ENCODE results near the gene TNFRSF9.
"Not testable (repeated sequence)": the region's sequence is repeated elsewhere in the genome, so short reads cannot be mapped to it uniquely, and the experiment has no call there.

The TNFRSF9 gene

DNA sequence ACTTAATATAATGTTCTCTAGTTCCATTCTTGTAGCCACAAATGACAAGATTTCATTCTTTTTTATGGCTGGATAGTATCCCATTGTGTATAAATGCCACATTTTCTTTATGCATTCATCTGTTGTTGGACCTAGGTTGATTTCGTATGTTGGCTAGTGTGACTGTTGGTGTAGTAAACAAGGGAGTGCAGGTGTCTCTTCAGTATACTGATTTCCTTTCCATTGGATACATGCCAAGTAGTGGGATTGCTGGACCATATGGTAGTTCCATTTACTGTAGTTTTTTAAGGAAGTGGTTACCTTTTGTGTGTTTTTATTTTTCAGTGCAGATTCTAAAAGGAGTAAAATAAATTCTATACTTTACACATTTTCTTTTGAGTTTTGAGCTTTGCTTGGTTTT is 26.6 kb upstream of the TNFRSF9 start:
- peak overlapping the region; percentile 63 for H3K4me3 Mint-ChIP-seq
- H3K4me1 Mint-ChIP-seq, result peaks cover 60% of the 10 kb centered on the region
- H3K36me3 Mint-ChIP-seq (ENCODE audit: low read depth), result peaks cover 81% of the 10 kb centered on the region
- no peak for DNase-seq
- ATAC-seq, result no peak
- H3K27ac Mint-ChIP-seq, result peak overlapping the region; percentile 39
- no peaks in the 10 kb centered on the region for H3K27me3 Mint-ChIP-seq
- no peaks in the 10 kb centered on the region for H3K9me3 Mint-ChIP-seq

DNA sequence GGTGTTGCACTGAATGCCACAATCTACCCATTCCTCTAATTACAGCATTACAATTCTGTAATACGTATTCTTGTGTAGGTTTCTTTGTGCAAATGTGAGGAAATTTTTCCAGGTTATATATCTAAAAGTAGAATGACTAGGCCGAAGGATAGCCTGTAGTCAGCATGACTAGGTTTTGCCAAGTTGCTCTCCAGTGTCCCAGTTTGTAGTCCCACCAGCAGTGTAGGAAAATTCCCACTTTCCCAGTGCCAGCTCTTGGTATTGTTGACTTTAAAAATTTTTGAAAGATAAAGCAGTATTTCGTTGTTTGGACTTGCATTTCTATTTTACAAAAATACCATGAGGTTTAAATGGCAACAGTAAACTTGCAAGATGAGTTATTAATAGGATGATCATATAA is 23.8 kb upstream of the TNFRSF9 start:
- DNase-seq (no peak), ATAC-seq (no peak)
- no peaks in the 10 kb centered on the region for H3K9me3 Mint-ChIP-seq
- H3K4me3 Mint-ChIP-seq, result peak overlapping the region; percentile 99
- H3K4me1 Mint-ChIP-seq, result peaks cover 75% of the 10 kb centered on the region
- peaks cover 75% of the 10 kb centered on the region for H3K36me3 Mint-ChIP-seq (ENCODE audit: low read depth)
- H3K27ac Mint-ChIP-seq, result peak overlapping the region; percentile 79
- H3K27me3 Mint-ChIP-seq, result no peaks in the 10 kb centered on the region

GRCh38 chr1:7963841-7964240 is 23.2 kb upstream of the TNFRSF9 start:
- H3K36me3 Mint-ChIP-seq (ENCODE audit: low read depth), result peaks cover 70% of the 10 kb centered on the region
- peak overlapping the region; percentile 98 for H3K27ac Mint-ChIP-seq
- ATAC-seq, DNase-seq, H3K9me3 Mint-ChIP-seq, H3K27me3 Mint-ChIP-seq: not testable (repeated sequence)
- peaks cover 81% of the 10 kb centered on the region for H3K4me1 Mint-ChIP-seq
- H3K4me3 Mint-ChIP-seq, result peak overlapping the region; percentile 99

DNA sequence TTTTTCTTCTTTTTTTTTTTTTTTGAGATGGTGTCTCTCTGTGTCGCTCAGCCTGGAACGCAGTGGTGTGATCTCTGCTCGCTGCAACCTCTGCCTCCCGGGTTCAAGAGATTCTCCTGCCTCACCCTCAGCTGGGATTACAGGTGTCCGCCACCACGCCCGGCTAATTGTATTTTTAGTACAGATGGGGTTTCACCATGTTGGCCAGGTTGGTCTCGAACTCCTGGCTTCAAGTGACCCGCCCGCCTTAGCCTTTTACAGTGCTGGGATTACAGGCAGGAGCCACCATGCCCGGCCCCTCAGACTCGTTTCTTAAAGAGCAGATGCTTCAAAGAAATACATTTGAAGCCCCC is 22.7 kb upstream of the TNFRSF9 start:
- Mint-ChIP-seq H3K4me1 (peaks cover 81% of the 10 kb centered on the region), H3K27ac (peak overlapping the region; percentile 98), H3K36me3 (ENCODE audit: low read depth) (peaks cover 67% of the 10 kb centered on the region), H3K4me3 (peak overlapping the region; percentile 99)
- H3K9me3 Mint-ChIP-seq, DNase-seq, ATAC-seq, H3K27me3 Mint-ChIP-seq: not testable (repeated sequence)

DNA sequence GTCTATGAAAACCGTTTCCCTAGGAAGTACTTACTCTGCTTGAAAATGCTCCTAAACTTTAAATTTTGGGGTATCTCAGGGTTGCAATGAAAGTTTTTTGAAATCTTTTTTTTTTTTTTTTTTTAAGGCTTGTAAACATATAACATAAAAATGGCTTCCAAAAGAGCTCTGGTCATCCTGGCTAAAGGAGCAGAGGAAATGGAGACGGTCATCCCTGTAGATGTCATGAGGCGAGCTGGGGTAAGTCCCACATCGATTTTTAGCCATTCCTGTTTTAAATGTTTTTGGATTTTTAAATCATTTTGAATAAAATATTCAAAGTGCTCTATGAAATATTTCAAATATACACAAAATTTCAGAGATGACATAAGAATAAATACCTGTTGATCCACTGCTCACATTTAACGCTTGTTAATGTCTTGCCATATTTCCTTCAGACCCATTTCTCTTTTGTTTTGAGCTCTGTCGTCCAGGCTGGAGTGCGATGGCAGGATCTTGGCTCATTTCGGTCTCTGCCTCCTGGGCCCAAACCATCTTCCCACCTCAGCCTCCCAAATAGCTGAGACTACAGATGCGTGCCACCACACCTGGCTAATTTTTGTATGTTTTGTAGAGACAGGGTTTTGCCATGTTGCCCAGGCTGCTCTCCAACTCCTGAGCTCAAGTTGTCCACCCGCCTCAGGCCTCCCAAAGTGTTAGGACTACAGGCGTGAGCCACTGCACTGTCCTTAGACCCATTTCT is 22.2 kb upstream of the TNFRSF9 start:
- Mint-ChIP-seq H3K27me3 (no peaks in the 10 kb centered on the region), H3K4me1 (peaks cover 81% of the 10 kb centered on the region), H3K27ac (peak overlapping the region; percentile 98), H3K36me3 (ENCODE audit: low read depth) (peaks cover 67% of the 10 kb centered on the region), H3K4me3 (peak overlapping the region; percentile 99), H3K9me3 (no peaks in the 10 kb centered on the region)
- ATAC-seq (no peak), DNase-seq (no peak)

DNA sequence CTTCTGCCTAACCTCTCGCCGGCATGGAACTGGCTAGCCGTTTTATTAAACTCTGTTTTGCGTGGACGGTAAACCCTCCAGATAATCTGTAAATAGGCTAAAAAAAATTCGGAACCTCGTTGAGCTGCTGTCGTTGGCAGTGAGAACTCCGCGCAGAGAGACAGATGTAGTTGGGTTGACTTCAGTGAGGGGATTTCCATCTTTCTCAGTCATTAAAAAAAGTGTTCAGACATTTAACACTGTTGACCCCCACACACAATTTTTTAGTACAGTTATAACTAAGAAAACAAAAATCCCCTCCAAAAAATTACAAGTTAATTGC is 21.3 kb upstream of the TNFRSF9 start:
- Mint-ChIP-seq H3K27me3 (no peaks in the 10 kb centered on the region), H3K36me3 (ENCODE audit: low read depth) (peaks cover 60% of the 10 kb centered on the region), H3K4me3 (peak overlapping the region; percentile 99), H3K9me3 (no peaks in the 10 kb centered on the region), H3K4me1 (peaks cover 82% of the 10 kb centered on the region), H3K27ac (peak overlapping the region; percentile 98)
- ATAC-seq, result peak; percentile 6
- DNase-seq, result no peak

DNA sequence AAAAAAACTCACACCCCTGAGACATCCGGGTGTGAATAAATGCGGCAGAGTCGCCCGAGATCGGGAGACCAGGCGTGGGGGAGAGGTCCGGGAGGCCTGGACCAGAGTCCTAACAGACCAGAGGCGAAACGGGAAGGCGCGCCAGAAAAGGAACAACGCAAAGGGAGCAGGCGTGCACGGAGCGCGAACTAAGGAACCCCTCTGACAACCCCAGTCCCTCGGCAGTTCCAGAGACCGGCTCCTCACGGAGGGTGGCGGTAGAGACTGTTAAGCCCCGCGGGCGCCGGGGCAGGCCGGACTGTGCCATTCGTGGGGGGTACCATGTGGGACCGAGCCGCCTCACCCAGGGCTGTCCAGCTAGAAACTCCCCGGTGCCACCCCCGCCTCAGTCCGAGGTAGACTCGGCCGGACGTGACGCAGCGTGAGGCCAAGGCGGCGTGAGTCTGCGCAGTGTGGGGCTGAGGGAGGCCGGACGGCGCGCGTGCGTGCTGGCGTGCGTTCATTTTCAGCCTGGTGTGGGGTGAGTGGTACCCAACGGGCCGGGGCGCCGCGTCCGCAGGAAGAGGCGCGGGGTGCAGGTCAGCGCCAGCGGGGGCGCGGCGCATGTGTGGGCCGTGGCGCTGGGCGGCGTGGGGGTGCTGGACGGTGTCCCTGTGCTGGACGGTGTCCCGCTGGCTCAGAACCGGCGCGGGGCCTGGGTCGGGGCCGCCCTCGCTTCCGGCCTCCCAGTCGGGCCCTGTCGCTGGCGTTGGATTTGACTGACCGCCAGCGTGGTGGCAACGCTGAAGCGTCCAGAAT is 20.8 kb upstream of the TNFRSF9 start, which contains the start of gene PARK7:
TSS of gene PARK7 (plus strand) at position 496 of the 798 bp plus-strand sequence. CDS start 1,075 bp downstream, outside the sequence.
- Mint-ChIP-seq H3K9me3 (no peaks in the 10 kb centered on the region), H3K27ac (peak within 1 kb of the TSS; percentile 98), H3K4me3 (peak within 1 kb of the TSS; percentile 99), H3K27me3 (no peaks in the 10 kb centered on the region), H3K4me1 (peaks cover 82% of the 10 kb centered on the region), H3K36me3 (ENCODE audit: low read depth) (peaks cover 54% of the 10 kb centered on the region)
- DNase-seq (peak; percentile 100), ATAC-seq (peak; percentile 98)

DNA sequence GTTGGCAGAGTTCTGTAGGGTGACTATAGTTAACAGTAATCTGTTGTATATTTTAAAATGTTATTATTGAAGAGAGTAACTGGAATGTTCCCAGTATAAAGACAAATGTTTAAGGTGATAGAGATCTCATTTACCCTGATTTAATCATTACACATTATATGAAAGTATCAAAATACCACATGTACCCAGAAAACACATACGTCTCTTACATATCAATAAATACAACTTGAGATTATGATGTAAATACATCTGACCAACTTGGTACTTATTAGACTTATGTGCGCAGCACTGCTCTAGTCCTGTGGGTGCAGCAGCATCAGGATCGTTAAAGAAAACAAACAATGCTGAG is 20.2 kb upstream of the TNFRSF9 start:
- ATAC-seq (no peak), DNase-seq (no peak)
- Mint-ChIP-seq H3K36me3 (ENCODE audit: low read depth) (peaks cover 50% of the 10 kb centered on the region), H3K4me3 (peak overlapping the region; percentile 99), H3K27me3 (no peaks in the 10 kb centered on the region), H3K27ac (peak overlapping the region; percentile 98), H3K4me1 (peaks cover 82% of the 10 kb centered on the region), H3K9me3 (no peaks in the 10 kb centered on the region)

DNA sequence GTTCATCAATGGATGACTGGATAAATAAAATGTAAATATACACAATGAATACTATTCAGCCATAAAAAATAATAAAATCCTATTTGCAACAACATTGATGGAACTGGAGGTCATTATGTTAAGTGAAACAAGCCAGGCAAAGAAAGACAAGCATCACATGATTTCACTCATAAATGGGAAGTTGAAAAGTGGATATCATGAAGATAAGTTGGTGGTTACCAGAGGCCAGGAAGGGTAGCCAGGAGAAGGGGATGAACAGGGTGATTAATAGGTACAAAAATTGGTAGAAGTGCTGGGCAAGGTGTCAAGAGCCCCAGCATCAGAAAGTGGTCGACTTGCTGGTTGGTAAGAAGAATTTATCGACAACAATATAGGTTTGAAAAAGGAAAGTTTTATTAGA is 19.5 kb upstream of the TNFRSF9 start:
- no peak for ATAC-seq
- Mint-ChIP-seq H3K27ac (peak overlapping the region; percentile 98), H3K4me1 (peaks cover 83% of the 10 kb centered on the region), H3K9me3 (no peaks in the 10 kb centered on the region), H3K36me3 (ENCODE audit: low read depth) (peaks cover 46% of the 10 kb centered on the region), H3K4me3 (peak overlapping the region; percentile 99), H3K27me3 (no peaks in the 10 kb centered on the region)
- no peak for DNase-seq

DNA sequence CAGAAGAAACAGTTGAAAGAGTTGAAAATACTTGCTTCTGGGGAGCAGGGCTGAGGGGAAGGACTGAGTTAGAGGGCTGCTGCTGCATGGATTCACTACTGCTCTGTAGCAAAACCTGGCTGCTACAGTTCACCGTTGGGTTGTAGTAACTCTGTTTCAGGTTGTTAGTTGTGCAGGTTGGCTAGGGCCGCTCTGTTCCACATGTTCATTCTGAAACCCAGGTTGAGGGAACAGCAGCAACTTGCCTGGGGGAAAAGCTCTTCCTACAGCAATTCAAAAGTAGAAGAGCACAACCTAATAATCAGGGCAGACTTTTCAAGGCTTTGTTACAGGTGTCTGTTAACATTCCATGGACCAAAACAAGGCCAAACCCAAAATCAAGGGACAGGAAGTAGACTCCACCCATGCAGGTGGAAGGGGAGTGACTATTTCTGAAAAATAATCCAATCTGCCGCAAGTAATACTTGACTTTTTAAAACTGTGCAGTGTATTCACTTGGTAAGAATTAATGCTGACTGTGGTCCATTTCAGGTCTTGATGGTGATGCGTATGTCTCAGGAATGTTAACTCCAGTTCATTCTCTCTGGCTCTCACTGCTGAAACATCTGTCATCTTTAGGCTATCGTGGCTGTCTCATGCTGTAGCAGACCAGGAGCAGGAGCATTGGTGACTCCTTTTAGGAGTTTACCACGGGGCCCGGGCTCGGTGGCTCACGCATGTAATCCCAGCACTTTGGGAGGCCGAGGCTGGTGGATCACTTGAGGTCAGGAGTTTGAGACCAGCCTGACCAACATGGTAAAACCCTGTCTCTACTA is 15.8 kb upstream of the TNFRSF9 start:
- Mint-ChIP-seq H3K27ac (peak overlapping the region; percentile 91), H3K4me1 (peaks cover 71% of the 10 kb centered on the region), H3K36me3 (ENCODE audit: low read depth) (peaks cover 11% of the 10 kb centered on the region), H3K27me3 (no peaks in the 10 kb centered on the region), H3K9me3 (no peaks in the 10 kb centered on the region), H3K4me3 (peak overlapping the region; percentile 57)
- ATAC-seq, result no peak
- DNase-seq, result no peak

DNA sequence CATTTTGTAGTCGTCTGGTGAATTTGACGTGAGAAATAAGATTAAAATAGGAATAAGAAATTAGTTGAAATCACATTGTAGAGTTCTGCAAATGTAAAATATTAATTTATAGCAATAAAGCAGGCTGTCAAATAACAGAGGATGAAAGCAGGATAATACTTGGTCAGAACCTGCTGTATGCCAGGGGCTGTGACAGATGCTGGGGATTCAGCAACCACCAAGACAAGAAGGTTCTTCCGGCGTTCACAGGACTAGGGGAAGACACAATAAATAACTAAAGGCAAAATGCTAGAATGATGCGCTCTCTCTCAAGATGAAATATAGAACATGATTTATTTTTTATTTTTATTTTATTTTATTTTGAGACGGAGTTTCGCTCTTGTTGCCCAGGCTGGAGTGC is 14.0 kb upstream of the TNFRSF9 start:
- Mint-ChIP-seq H3K4me1 (peaks cover 71% of the 10 kb centered on the region), H3K4me3 (peak overlapping the region; percentile 81), H3K9me3 (no peaks in the 10 kb centered on the region), H3K27ac (peak overlapping the region; percentile 91), H3K27me3 (no peaks in the 10 kb centered on the region), H3K36me3 (ENCODE audit: low read depth) (peaks cover 3% of the 10 kb centered on the region)
- no peak for ATAC-seq
- DNase-seq, result no peak

DNA sequence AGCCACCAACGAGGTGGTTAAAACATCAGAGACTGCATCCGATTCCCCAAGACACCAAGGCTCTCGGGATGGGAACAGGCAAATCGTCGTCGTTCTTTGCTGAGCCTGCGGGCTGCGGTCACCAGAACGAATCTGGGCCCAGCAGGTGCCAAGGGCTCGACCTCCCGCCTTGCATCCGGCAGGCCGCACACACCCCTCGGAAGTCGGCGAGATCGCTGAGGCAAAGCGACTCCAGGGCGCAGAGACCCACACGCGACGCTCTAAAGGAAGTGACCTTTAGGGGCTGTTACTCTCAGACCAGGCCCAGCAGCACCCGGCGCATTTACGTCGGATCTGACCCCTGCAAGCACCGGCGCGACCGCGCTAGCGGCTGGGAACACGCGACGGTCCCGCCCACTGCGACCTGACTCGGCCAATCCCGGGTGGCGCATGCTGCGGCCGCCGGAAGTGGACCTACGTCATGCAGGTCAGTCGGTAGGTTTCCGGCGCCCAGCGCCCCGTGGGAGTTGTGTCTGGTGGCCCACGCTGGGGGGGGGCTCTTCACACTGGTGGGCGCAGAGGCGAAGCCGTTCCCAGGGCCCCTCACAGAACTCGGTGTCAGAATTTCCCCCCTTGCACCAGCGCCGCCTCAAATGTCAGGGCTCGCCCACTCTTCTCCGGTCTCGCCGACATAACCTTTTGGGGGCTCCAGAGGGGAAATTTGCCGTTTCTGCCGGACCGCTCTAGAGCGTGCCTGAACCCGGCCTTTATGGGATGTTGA is 13.4 kb upstream of the TNFRSF9 start:
- Mint-ChIP-seq H3K9me3 (no peaks in the 10 kb centered on the region), H3K36me3 (ENCODE audit: low read depth) (peaks cover 3% of the 10 kb centered on the region), H3K4me1 (peaks cover 71% of the 10 kb centered on the region), H3K4me3 (peak overlapping the region; percentile 81), H3K27ac (peak overlapping the region; percentile 91), H3K27me3 (no peaks in the 10 kb centered on the region)
- DNase-seq, result peak; percentile 98
- ATAC-seq, result peak; percentile 83

- H3K9me3 Mint-ChIP-seq; H3K27ac Mint-ChIP-seq; H3K27me3 Mint-ChIP-seq; H3K36me3 Mint-ChIP-seq (ENCODE audit: low read depth); DNase-seq; H3K4me3 Mint-ChIP-seq; ATAC-seq: not testable (repeated sequence)
- peaks cover 79% of the 10 kb centered on the region for H3K4me1 Mint-ChIP-seq
These were observed 12.2 kb upstream of the TNFRSF9 start for GRCh38 chr1:7952791-7953190.

- peaks cover 54% of the 10 kb centered on the region for H3K4me1 Mint-ChIP-seq
- no peaks in the 10 kb centered on the region for H3K27me3 Mint-ChIP-seq
- H3K4me3 Mint-ChIP-seq, result peak overlapping the region; percentile 56
- ATAC-seq (peak; percentile 78), DNase-seq (no peak)
- H3K36me3 Mint-ChIP-seq (ENCODE audit: low read depth), result no peaks in the 10 kb centered on the region
- H3K27ac Mint-ChIP-seq, result peak overlapping the region; percentile 87
- no peaks in the 10 kb centered on the region for H3K9me3 Mint-ChIP-seq
These were observed 8.3 kb upstream of the TNFRSF9 start for GRCh38 chr1:7948960-7949359.
